ENCODE results near the gene OPN1MW2.
"Not testable (repeated sequence)": the region's sequence is repeated elsewhere in the genome, so short reads cannot be mapped to it uniquely, and the experiment has no call there.

The OPN1MW2 gene

DNA sequence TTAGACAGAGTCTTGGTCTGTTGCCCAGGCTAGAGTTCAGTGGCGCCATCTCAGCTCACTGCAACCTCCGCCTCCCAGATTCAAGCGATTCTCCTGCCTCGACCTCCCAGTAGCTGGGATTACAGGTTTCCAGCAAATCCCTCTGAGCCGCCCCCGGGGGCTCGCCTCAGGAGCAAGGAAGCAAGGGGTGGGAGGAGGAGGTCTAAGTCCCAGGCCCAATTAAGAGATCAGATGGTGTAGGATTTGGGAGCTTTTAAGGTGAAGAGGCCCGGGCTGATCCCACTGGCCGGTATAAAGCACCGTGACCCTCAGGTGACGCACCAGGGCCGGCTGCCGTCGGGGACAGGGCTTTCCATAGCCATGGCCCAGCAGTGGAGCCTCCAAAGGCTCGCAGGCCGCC lies at the start of gene OPN1MW2:
Gene OPN1MW2 (plus strand): TSS at position 301 of the 400 bp plus-strand sequence. CDS start 60 bp downstream, at position 361.
- DNase-seq (ENCODE audit: low read depth), result not testable (repeated sequence)

DNA sequence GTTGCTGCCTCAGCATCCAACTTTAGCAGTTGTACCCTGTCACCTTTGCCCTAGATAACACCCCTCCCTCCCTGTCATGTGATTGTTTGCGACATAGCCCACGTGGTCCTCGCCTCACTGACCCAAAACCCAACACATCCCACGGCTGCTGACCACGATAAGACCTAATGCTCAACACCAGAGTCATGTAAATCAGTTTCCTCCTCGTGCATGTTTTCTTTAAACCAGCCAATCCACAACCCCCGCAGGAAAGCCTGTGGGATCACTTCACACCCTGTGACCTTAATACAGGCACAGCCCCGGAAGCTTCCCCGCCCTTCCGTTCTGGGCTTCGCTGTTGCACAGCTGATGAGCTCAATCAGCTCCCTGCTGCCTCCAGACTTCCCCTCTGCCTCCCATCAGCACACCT lies 47.0 kb upstream of the OPN1MW2 start:
- DNase-seq (ENCODE audit: low read depth), result not testable (repeated sequence)

DNA sequence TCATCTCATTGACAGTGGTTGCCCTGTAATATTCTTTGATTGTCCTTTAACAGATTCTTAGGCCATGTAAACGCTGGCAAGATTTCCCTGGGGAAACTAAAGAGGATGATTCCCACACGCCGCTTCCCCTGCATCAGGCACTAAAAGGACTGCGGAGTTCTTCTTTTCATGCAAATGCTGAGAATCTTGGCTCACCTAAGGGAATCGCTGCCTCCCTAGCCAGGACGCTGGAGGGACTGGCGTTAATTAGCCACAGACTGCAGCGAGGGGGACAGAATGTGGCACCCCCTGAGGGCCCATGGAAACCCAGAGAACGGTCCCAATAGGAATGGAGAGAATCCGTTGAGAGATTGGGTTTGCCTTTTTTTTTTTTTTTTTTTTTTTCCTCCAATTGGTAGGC lies 45.2 kb upstream of the OPN1MW2 start:
- DNase-seq (ENCODE audit: low read depth), result not testable (repeated sequence)

DNA sequence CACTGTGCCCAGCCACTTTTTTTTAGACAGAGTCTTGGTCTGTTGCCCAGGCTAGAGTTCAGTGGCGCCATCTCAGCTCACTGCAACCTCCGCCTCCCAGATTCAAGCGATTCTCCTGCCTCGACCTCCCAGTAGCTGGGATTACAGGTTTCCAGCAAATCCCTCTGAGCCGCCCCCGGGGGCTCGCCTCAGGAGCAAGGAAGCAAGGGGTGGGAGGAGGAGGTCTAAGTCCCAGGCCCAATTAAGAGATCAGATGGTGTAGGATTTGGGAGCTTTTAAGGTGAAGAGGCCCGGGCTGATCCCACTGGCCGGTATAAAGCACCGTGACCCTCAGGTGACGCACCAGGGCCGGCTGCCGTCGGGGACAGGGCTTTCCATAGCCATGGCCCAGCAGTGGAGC lies 37.3 kb upstream of the OPN1MW2 start, which contains the start of gene OPN1MW:
Gene OPN1MW (plus strand): TSS at position 301 of the 400 bp plus-strand sequence. CDS start 82 bp downstream, at position 383.
- not testable (repeated sequence) for DNase-seq (ENCODE audit: low read depth)

DNA sequence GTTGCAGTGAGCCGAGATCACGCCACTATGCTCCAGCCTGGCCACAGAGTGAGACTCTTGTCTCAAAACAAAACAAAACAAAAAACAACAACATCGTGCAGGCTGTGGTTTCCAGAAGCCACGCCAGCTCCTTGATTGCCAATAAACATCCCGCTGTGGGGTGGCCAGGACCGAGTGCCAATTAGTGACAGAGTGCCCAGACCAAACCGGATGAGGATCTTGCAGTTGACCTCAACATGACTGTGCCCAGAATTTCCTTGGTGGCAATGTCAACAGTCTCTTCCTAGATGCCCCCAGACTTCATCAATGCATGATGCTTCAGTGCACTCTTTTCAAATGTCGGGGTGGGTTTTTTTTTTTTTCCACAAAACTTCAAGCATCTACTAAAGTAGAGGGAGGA lies 35.8 kb upstream of the OPN1MW2 start:
- DNase-seq (ENCODE audit: low read depth), result not testable (repeated sequence)

DNA sequence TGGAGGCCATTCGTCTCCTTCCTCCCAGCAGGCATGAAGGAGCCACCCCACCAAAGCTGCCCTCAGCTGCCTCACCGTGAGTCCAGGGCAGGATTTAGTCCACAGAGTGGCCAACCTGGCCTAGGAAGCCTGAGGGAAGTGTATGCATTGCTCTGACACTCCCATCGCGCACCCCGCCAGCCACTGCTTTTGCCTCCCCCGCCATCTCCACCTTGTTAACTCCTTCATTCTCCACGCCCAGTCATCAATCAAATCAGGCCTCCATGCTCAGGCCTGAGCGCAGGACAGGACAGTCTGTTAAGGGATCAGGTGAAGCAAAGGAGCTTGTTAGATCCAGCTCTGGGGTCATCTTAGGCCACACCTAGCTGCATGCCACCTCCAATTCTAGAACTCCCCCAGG lies 26.7 kb upstream of the OPN1MW2 start:
- not testable (repeated sequence) for DNase-seq (ENCODE audit: low read depth)

DNA sequence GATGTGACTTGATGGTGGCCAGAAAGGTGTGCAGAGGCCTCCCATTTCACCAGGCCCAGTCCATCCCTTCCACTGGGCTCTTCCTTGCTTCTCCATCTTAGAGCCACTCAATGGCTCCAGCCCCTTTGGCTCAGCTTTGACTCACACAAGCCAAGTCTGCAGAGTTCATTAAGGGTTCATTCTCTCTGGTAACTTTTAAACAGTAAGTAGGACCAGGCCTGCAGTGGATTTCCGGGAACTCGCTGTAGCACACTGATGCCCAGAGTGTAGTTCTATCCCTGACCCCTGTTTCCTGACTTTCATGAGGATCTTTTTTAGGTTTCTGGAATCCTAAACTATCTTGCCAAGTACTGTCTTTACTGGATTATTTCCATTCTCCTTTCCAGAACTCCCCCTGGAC lies 25.2 kb upstream of the OPN1MW2 start:
- DNase-seq (ENCODE audit: low read depth), result not testable (repeated sequence)

DNA sequence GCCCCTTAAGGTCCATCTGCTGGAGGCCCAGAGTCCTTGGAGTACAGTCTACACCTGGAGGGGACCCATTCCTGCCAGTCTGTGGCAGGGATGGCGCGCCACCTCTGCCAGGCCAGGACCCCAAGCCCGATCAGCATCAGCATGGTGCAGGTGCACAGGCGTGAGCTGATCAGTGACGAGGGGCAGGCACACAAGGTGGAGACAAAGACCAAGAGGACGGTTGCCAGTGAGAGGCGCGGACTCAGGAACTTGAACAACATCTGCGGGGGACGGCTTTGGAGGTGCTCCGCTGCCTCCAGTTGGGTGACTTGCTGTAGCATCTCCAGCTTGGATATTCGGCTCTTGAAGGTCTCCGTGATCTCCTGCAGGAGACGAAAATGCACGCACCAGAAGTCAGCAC lies 23.1 kb upstream of the OPN1MW2 start:
- DNase-seq (ENCODE audit: low read depth), result not testable (repeated sequence)

DNA sequence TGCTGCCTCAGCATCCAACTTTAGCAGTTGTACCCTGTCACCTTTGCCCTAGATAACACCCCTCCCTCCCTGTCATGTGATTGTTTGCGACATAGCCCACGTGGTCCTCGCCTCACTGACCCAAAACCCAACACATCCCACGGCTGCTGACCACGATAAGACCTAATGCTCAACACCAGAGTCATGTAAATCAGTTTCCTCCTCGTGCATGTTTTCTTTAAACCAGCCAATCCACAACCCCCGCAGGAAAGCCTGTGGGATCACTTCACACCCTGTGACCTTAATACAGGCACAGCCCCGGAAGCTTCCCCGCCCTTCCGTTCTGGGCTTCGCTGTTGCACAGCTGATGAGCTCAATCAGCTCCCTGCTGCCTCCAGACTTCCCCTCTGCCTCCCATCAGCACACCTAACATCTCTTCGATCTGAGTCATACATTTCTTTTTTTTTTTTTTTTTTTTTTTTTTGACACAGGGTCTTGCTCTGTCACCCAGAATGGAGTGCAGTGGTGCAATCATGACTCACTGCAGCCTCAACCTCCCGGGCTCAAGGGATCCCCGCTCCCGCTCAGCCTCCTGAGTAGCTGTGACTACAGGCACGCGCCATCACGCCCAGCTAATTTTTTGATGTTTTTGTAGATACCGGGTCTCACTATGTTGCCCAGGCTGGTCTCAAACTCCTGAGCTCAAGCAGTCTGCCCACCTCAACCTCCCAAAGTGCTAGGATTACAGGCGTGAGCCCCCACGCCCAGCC lies 9.7 kb upstream of the OPN1MW2 start:
- not testable (repeated sequence) for DNase-seq (ENCODE audit: low read depth)

DNA sequence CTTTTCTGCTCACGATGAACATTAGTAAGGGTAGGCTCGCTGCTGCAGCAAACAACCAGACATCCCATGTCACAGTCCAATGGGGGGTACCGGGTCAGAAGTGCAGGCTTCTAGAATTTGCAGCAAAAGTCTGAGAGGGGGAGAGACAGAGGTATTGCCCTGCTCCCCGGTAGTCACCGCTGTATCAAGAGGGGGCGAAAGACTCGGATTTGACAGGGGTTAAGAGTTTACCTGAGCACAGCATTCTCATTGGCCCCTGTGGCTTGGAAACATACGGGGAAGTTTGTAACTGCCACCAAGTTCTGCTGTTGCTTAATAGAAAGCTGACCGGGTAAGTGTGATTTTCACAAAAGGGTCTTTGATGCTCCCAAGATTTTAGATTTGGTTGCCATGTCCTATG lies 8.5 kb upstream of the OPN1MW2 start:
- not testable (repeated sequence) for DNase-seq (ENCODE audit: low read depth)

DNA sequence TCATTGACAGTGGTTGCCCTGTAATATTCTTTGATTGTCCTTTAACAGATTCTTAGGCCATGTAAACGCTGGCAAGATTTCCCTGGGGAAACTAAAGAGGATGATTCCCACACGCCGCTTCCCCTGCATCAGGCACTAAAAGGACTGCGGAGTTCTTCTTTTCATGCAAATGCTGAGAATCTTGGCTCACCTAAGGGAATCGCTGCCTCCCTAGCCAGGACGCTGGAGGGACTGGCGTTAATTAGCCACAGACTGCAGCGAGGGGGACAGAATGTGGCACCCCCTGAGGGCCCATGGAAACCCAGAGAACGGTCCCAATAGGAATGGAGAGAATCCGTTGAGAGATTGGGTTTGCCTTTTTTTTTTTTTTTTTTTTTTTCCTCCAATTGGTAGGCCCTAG lies 8.1 kb upstream of the OPN1MW2 start:
- not testable (repeated sequence) for DNase-seq (ENCODE audit: low read depth)

DNA sequence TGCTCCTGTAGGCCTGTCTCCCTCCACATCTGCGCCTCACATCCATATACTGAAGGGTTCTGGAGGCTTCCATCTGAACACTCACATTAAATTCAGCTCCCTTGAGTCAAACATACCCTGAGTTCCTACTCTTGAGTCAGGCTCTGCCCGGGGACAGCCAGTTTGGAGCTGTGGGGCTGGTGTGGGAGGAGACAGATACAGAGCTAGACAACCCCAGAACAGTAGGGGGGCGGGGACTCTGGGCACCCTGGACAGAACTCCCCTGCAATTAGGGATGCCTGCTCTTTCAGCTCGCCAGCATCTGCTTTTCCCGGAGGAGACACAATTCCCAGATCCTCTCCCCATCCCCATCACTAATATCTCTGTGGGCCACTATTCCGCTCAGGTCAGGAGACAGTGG lies 5.7 kb downstream of the OPN1MW2 start:
- DNase-seq (ENCODE audit: low read depth), result not testable (repeated sequence)

DNA sequence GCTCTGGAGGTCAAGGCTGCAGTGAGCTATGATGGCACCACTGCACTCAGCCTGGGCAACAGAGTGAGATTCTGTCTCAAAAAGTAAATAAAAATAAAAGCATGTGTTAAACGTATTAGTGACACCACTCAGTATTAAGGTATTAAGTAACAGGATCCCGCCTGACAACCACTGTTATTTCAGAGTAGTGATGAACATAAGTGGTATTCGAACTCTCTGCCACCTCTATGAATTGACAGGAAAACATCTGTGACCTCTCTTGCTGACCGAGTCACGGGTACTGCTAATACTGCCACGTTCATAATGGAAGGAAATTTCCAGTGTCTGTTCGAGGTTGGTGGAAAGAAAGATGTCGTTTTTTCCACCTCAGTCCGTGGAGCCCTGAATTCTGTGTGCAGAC lies 7.2 kb downstream of the OPN1MW2 start:
- not testable (repeated sequence) for DNase-seq (ENCODE audit: low read depth)

DNA sequence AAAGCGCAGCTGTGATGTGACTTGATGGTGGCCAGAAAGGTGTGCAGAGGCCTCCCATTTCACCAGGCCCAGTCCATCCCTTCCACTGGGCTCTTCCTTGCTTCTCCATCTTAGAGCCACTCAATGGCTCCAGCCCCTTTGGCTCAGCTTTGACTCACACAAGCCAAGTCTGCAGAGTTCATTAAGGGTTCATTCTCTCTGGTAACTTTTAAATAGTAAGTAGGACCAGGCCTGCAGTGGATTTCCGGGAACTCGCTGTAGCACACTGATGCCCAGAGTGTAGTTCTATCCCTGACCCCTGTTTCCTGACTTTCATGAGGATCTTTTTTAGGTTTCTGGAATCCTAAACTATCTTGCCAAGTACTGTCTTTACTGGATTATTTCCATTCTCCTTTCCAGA lies 11.9 kb downstream of the OPN1MW2 start:
- DNase-seq (ENCODE audit: low read depth), result not testable (repeated sequence)

DNA sequence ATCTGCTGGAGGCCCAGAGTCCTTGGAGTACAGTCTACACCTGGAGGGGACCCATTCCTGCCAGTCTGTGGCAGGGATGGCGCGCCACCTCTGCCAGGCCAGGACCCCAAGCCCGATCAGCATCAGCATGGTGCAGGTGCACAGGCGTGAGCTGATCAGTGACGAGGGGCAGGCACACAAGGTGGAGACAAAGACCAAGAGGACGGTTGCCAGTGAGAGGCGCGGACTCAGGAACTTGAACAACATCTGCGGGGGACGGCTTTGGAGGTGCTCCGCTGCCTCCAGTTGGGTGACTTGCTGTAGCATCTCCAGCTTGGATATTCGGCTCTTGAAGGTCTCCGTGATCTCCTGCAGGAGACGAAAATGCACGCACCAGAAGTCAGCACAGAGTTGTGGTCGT lies 14.1 kb downstream of the OPN1MW2 start:
- not testable (repeated sequence) for DNase-seq (ENCODE audit: low read depth)

DNA sequence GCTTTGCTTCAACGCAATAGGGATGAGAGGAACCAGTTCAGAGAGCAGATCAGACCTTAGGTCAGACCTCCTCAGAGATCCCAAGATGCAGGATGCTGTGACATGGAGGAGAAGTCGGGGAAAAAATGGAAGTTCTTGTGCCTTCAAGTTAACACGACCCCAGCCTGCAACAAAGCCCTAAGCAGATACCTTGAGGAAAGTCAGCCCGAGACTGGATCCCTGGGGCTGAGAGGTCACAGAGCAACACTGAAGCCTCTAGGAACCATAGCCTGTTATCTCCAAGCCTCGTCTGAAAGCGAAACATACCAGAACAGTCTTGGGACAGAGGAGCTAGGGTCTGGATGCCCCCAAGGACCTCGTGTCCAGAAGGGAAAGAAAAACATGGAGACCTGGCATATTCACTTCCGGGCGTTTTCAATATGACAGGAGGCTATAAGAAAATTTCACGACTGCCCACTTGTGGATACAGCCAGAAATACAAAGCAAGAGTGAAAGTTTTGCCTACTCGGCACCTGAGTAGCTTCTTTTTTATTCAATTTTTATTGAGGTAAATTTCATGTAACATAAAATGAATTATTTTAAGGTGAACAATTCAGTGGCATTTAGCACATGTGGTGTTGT lies 19.5 kb downstream of the OPN1MW2 start:
- DNase-seq (ENCODE audit: low read depth), result not testable (repeated sequence)

DNA sequence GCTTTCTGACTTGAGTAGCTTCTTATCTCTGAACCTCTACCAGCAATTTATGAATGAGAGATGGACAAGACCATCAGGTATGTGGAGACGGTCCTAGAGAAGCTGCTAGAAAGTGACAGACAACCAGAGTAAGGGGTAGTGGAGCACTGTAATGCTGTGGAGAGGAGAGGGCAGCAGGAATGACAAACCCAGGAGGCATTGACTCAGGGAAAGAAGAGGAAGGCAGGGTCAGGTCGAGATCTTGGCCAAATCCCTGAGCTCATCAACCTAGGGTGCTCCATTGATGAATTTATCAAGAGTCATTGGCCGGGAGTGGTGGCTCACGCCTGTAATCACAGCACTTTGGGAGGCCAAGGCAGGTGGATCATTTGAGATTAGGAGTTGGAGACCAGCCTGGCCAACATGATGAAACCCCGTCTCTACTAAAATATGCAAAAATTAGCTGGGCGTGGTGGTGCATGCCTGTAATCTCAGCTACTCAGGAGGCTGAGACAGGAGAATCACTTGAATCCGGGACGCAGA lies 20.5 kb downstream of the OPN1MW2 start:
- not testable (repeated sequence) for DNase-seq (ENCODE audit: low read depth)

DNA sequence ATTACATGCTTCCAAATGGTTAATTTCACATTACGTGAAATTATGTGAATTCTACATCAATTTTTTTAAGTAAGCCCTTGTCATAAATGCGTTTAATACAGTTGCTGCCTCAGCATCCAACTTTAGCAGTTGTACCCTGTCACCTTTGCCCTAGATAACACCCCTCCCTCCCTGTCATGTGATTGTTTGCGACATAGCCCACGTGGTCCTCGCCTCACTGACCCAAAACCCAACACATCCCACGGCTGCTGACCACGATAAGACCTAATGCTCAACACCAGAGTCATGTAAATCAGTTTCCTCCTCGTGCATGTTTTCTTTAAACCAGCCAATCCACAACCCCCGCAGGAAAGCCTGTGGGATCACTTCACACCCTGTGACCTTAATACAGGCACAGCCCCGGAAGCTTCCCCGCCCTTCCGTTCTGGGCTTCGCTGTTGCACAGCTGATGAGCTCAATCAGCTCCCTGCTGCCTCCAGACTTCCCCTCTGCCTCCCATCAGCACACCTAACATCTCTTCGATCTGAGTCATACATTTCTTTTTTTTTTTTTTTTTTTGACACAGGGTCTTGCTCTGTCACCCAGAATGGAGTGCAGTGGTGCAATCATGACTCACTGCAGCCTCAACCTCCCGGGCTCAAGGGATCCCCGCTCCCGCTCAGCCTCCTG lies 28.0 kb downstream of the OPN1MW2 start:
- not testable (repeated sequence) for DNase-seq (ENCODE audit: low read depth)

DNA sequence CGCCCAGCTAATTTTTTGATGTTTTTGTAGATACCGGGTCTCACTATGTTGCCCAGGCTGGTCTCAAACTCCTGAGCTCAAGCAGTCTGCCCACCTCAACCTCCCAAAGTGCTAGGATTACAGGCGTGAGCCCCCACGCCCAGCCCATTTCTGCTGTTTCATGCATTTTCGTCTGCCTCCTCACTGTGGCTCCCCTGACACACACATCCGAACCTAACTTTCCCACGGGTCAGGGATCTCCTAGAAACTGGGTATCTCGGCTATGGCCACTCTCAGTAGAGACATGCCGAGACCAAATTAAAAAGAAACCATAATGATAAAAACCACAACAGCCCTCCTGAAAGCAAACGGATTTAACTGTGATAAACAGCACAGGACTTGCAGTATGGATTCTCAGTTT lies 28.5 kb downstream of the OPN1MW2 start:
- not testable (repeated sequence) for DNase-seq (ENCODE audit: low read depth)

DNA sequence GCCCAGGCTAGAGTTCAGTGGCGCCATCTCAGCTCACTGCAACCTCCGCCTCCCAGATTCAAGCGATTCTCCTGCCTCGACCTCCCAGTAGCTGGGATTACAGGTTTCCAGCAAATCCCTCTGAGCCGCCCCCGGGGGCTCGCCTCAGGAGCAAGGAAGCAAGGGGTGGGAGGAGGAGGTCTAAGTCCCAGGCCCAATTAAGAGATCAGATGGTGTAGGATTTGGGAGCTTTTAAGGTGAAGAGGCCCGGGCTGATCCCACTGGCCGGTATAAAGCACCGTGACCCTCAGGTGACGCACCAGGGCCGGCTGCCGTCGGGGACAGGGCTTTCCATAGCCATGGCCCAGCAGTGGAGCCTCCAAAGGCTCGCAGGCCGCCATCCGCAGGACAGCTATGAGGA lies 37.7 kb downstream of the OPN1MW2 start, which contains the start of gene OPN1MW3:
Gene OPN1MW3 (plus strand): TSS at position 301 of the 400 bp plus-strand sequence. CDS start 38 bp downstream, at position 339.
- not testable (repeated sequence) for DNase-seq (ENCODE audit: low read depth)

DNA sequence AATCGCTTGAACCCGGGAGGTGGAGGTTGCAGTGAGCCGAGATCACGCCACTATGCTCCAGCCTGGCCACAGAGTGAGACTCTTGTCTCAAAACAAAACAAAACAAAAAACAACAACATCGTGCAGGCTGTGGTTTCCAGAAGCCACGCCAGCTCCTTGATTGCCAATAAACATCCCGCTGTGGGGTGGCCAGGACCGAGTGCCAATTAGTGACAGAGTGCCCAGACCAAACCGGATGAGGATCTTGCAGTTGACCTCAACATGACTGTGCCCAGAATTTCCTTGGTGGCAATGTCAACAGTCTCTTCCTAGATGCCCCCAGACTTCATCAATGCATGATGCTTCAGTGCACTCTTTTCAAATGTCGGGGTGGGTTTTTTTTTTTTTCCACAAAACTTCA lies 39.2 kb downstream of the OPN1MW2 start:
- not testable (repeated sequence) for DNase-seq (ENCODE audit: low read depth)

DNA sequence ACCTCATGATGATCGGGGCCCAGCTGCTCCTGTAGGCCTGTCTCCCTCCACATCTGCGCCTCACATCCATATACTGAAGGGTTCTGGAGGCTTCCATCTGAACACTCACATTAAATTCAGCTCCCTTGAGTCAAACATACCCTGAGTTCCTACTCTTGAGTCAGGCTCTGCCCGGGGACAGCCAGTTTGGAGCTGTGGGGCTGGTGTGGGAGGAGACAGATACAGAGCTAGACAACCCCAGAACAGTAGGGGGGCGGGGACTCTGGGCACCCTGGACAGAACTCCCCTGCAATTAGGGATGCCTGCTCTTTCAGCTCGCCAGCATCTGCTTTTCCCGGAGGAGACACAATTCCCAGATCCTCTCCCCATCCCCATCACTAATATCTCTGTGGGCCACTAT lies 43.5 kb downstream of the OPN1MW2 start:
- DNase-seq (ENCODE audit: low read depth), result not testable (repeated sequence)
